ENCODE results near the gene USP6NL.

GRCh38 chr10:11594589-11595394 lies 16.7 kb downstream of the USP6NL start:
- TF ChIP-seq CTCF (IDR thresholded peaks at IDR 0.05 in 2 of 3, conservative IDR thresholded peaks at IDR 0.05 in 1 of 3; ENCODE audit: borderline replicate concordance in 1 of 3, insufficient read depth in 1 of 3, low read depth in 2 of 3, low read length in 2 of 3), result no peak
- TF ChIP-seq POLR2A (IDR thresholded peaks at IDR 0.05; ENCODE audit: borderline replicate concordance, extremely low read depth, insufficient read depth, insufficient read length), result no peak
- no peak for TF ChIP-seq RAD21 (IDR thresholded peaks at IDR 0.05; ENCODE audit: low read depth)
- TF ChIP-seq MAX (IDR thresholded peaks at IDR 0.05), result no peak
- no peak for TF ChIP-seq ATF3 (IDR thresholded peaks at IDR 0.05)
- TF ChIP-seq EZH2 (IDR thresholded peaks at IDR 0.05), result no peak
- TF ChIP-seq POLR2AphosphoS5 (IDR thresholded peaks at IDR 0.05; ENCODE audit: low read depth, low read length), result no peak
- no peak for TF ChIP-seq SIN3A (IDR thresholded peaks at IDR 0.05; ENCODE audit: low read depth)
- TF ChIP-seq EZH2phosphoT487 (IDR thresholded peaks at IDR 0.05; ENCODE audit: borderline replicate concordance), result no peak
- no peak for TF ChIP-seq ZFX (IDR thresholded peaks at IDR 0.05)
- TF ChIP-seq FOSL1 (IDR thresholded peaks at IDR 0.05; ENCODE audit: low read depth), result no peak
- TF ChIP-seq CEBPB (IDR thresholded peaks at IDR 0.05; ENCODE audit: low read depth), result no peak
- no peak for TF ChIP-seq YY1 (IDR thresholded peaks at IDR 0.05; ENCODE audit: extremely low read depth, insufficient replicate concordance, low read depth, low read length)
